ENCODE measurements around the gene SDF4.

SDF4 gene

DNA sequence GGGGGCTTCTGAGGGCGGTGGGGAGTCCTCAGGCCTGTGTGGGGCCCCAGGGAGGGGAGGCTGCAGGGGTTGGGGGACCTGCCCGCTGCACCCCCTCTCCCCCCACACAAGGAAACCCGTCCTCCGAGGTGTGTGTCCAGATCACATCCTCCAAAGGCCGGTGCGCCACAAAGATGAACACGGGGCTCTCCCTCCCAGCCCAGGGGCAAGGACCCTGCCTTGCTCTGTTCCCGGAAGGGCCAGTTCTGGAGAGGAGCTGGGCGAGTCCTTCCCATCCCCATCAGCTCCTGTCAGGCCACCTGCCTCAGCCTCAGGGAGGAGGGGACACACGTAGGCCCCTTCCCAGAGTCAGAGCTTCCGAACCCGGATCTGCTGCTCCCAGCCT, 60.6 kb downstream of the SDF4 start:
- Histone ChIP-seq H3K4me1 (ENCODE audit: insufficient read depth, low read length) (0 out of 2 replicates have a peak, but pooled peaks cover 4% of the 10 kb centered on the region), H3K27ac (ENCODE audit: low read depth, low read length) (no peak overlapping the region), H3K4me3 (ENCODE audit: low read length) (no peak overlapping the region), H3K27me3 (ENCODE audit: insufficient read depth, low read length) (0 out of 2 replicates have a peak, but pooled peaks cover 4% of the 10 kb centered on the region), H3K36me3 (ENCODE audit: insufficient read depth, low read length) (no peaks in the 10 kb centered on the region), H3K9me3 (ENCODE audit: insufficient read depth, low read depth, low read length) (no peaks in the 10 kb centered on the region), H3K9ac (ENCODE audit: low read depth, low read length) (no peak overlapping the region)
- 89% methylated on average over 12 of the region's 12 CpGs for WGBS

DNA sequence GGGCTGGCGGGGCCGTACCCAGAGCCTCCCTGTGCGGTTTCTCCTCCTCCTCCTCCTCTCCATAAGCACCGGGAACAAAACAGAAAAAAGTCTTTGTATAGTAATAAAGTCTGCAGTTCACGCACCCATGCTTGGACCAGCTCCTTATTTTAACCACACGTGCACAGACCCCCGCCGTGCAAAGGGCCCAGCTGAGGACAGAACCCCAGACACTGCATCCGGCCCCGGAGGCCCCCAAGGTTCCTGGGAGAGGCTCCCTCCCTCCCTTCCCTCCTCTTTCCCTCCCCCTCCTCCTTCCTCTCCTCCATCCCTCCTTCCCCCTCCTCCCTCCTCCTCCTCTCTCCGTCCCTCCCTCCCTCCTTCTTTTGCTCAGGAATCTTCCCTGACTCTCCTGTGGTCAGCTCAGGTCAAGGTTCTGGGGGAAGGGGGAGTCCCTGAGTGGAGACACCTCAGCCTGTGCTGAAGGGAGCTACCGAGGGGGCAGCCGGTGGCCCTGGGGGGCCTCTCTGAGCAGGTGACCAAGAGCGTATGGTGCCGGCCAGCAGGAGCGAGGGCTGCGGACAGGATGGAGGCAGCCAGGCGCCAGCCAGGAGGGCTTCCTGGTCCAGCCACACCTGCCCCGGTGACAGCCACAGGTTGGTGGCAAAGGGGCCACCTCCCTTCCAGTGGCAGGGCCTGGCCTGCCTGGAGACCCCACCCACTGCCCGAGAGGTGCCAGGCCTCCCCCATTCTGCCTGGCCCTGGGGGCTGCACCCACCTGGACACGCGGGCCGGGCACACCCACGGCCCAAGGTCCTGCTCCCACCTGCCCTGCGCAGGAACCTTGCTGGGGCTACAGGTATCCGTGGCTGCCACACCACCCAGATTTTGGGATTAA, 61.3 kb downstream of the SDF4 start:
- no peak overlapping the region for H3K9ac ChIP-seq (ENCODE audit: low read depth, low read length)
- H3K36me3 ChIP-seq (ENCODE audit: insufficient read depth, low read length): no peaks in the 10 kb centered on the region
- 75% methylated on average over 25 of the region's 26 CpGs for WGBS
- H3K9me3 ChIP-seq (ENCODE audit: insufficient read depth, low read depth, low read length): no peaks in the 10 kb centered on the region
- H3K27ac ChIP-seq (ENCODE audit: low read depth, low read length): no peak overlapping the region
- no peak overlapping the region for H3K4me3 ChIP-seq (ENCODE audit: low read length)
- 0 out of 2 replicates have a peak, but pooled peaks cover 4% of the 10 kb centered on the region for H3K4me1 ChIP-seq (ENCODE audit: insufficient read depth, low read length)
- H3K27me3 ChIP-seq (ENCODE audit: insufficient read depth, low read length): 0 out of 2 replicates have a peak, but pooled peaks cover 4% of the 10 kb centered on the region

DNA sequence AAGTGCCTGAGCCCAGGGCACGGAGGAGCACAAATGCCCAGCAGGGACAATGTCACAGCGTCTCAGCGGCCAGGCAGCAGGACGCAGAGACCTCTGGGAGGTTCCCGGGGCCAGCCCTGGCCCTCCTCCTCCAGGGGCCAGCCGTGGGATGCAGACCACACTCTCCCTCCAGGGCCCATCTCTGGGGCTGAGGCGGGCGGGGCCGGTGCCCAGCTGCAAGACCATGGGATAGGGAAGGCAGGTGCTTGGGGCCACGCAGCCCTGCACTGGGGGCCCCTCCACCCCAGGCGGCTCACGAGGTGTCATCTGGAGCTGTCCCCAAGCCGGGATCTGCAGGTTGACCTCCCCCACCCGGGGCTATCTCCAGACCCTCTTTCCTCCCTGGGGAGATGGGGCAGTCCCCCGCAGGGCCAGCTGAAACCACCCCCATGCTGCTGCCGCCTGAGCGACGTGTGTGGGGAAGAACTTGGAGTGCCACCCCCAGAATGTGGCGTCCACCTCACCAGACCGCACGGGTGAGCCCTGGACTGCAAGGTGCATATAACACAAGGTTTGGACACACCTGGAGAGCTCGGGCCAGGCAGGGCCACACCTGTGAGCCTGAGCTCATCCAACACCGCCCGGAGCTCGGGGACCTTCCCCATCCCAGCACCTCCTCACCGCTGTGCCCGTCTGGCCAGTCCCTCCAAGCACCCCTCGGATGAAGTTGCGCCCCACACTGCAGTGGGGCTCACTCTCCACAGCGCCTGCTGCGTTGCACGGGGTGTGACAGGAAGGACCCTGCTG, 62.2 kb downstream of the SDF4 start:
- Histone ChIP-seq H3K27ac (ENCODE audit: low read depth, low read length) (no peak overlapping the region), H3K4me3 (ENCODE audit: low read length) (no peak overlapping the region), H3K4me1 (ENCODE audit: insufficient read depth, low read length) (0 out of 2 replicates have a peak, but pooled peaks cover 4% of the 10 kb centered on the region), H3K9me3 (ENCODE audit: insufficient read depth, low read depth, low read length) (no peaks in the 10 kb centered on the region), H3K9ac (ENCODE audit: low read depth, low read length) (no peak overlapping the region), H3K36me3 (ENCODE audit: insufficient read depth, low read length) (no peaks in the 10 kb centered on the region), H3K27me3 (ENCODE audit: insufficient read depth, low read length) (0 out of 2 replicates have a peak, but pooled peaks cover 4% of the 10 kb centered on the region)
- 85% methylated on average over 32 of the region's 32 CpGs for WGBS

DNA sequence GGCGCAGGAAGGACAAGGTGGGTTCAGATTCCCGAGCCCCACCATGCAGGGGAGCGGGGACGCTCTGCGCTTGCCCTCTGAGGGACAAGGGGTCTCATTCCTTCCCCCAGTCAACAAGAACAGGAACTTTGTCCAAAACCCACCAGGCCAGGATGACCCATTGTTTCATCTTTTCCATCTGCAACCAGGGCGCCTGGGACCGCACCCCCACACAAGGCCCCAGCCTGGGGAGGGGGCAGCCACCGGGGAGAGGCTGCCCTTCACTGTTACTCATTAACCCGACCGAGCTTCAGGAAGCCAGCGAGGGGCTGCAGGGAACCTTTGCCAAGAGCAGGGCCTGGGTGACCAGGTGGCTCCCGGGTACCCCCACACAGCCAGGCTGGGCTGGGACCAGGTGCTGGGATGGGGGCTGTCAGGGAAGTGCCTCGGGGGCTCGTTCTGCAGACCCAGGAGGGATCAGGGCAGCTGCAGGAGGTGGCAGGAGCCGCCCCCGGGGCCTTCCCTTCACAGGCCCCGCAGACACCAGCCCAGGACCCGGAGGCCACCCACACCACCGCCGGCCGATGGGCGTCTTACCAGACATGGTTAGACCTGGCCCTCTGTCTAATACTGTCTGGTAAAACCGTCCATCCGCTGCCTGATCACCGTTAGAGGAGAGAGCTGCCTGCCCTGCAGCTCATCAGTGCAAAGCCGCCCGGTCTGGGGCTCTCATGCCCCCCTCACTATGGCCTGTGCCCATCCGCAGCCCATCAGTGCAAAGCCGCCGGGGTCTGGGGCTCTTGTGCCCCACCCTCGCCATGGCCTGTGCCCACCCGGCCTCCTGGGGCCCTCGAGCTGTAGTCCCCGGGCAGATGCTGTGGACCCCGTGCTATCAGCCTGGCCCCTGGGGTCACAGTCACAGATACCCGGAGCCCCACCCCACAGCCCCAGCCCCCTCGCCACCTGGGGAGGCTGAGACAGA, 63.1 kb downstream of the SDF4 start:
- Histone ChIP-seq H3K27me3 (ENCODE audit: insufficient read depth, low read length) (no peaks in the 10 kb centered on the region), H3K9me3 (ENCODE audit: insufficient read depth, low read depth, low read length) (no peaks in the 10 kb centered on the region), H3K36me3 (ENCODE audit: insufficient read depth, low read length) (no peaks in the 10 kb centered on the region), H3K27ac (ENCODE audit: low read depth, low read length) (no peak overlapping the region), H3K4me3 (ENCODE audit: low read length) (no peak overlapping the region), H3K9ac (ENCODE audit: low read depth, low read length) (no peak overlapping the region), H3K4me1 (ENCODE audit: insufficient read depth, low read length) (peaks cover 12% of the 10 kb centered on the region; the same call in 1 of the 2 replicates)
- WGBS: 90% methylated on average over 37 of the region's 37 CpGs

DNA sequence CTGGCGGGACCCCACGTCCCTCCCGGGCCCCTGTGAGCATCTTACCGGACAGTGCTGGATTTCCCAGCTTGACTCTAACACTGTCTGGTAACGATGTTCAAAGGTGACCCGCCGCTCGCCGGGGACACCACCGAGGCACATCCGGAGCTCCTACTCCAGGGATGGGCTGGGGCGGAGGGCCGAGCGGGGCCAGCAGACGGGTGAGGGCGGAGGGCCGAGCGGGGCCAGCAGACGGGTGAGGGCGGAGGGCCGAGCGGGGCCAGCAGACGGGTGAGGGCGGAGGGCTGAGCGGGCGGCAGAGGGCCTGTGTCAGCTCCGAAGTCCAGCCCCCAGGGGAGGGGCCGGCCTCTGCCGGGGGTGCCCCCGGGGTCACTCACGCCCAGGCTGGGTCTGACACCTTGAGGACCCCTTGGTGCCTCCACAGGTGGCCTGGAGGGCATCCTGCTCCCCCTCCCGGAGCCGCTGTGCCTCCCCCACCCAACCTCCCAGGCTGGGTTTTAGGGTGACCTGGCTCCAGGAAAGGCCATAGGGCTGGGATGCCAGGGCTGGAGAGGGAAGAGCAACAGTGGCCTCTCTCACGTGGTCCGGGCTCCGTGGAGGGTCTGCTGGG, 63.9 kb downstream of the SDF4 start:
- no peaks in the 10 kb centered on the region for H3K27me3 ChIP-seq (ENCODE audit: insufficient read depth, low read length)
- peaks cover 7% of the 10 kb centered on the region; the same call in 1 of the 2 replicates for H3K4me1 ChIP-seq (ENCODE audit: insufficient read depth, low read length)
- no peaks in the 10 kb centered on the region for H3K9me3 ChIP-seq (ENCODE audit: insufficient read depth, low read depth, low read length)
- H3K9ac ChIP-seq (ENCODE audit: low read depth, low read length): no peak overlapping the region
- WGBS: 93% methylated on average over 36 of the region's 36 CpGs
- H3K36me3 ChIP-seq (ENCODE audit: insufficient read depth, low read length): no peaks in the 10 kb centered on the region
- H3K4me3 ChIP-seq (ENCODE audit: low read length): no peak overlapping the region
- no peak overlapping the region for H3K27ac ChIP-seq (ENCODE audit: low read depth, low read length)

DNA sequence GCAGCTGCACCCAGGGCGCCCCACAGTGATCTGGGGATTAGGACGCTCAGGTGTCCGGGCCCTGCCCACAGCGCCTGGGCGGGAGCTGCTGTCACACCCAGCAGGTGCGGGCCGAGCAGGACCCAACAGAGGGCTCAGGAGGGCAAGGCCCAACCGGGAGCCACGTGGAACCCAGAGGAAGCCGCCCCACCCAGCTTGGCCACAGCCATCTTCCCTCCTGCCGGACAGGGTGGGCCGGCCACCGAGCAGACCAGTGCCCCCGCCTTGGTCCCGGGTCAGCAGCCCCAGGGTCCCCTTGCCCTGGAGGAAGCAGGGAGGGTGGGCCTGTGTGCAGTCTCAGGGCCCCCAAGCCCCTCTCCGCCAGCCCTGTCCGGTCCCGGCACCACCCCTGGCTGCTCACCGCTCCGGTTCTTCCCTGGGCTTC, 64.4 kb downstream of the SDF4 start:
- 90% methylated on average over 20 of the region's 20 CpGs for WGBS
- H3K27me3 ChIP-seq (ENCODE audit: insufficient read depth, low read length): no peaks in the 10 kb centered on the region
- no peak overlapping the region for H3K9ac ChIP-seq (ENCODE audit: low read depth, low read length)
- no peak overlapping the region for H3K4me3 ChIP-seq (ENCODE audit: low read length)
- peaks cover 7% of the 10 kb centered on the region; the same call in 1 of the 2 replicates for H3K4me1 ChIP-seq (ENCODE audit: insufficient read depth, low read length)
- H3K9me3 ChIP-seq (ENCODE audit: insufficient read depth, low read depth, low read length): no peaks in the 10 kb centered on the region
- H3K36me3 ChIP-seq (ENCODE audit: insufficient read depth, low read length): no peaks in the 10 kb centered on the region
- no peak overlapping the region for H3K27ac ChIP-seq (ENCODE audit: low read depth, low read length)

Data from HUES64 (cell line).